GM18505 (cell line): Measurements from ENCODE around the gene MACC1.
"Not testable (repeated sequence)": the region's sequence is repeated elsewhere in the genome, so short reads cannot be mapped to it uniquely, and the experiment has no call there.

Source experiments
- ATAC-seq: cut with Tn5 transposase; IDR thresholded peaks from one replicate; pipeline ENCODE4 v1.9.1; 2021; ENCODE audit not compliant: unreplicated experiment
- POLR2A ChIP-seq: IDR thresholded peaks from 4 replicates; pipeline ENCODE4 v1.6.1; 2011; ENCODE audit warnings: borderline replicate concordance; ENCODE audit not compliant: insufficient read depth, insufficient read length; ENCODE audit errors: extremely low read depth

MACC1 gene

GRCh38 chr7:20193242-20193777 is 23.9 kb downstream of the MACC1 start:
- ATAC-seq = peak; percentile 80
- no peak for TF ChIP-seq POLR2A

GRCh38 chr7:20191391-20191869 is 25.8 kb downstream of the MACC1 start:
- no peak for ATAC-seq
- no peak for TF ChIP-seq POLR2A

GRCh38 chr7:20190560-20191390 is 26.4 kb downstream of the MACC1 start:
- ATAC-seq = no peak
- no peak for TF ChIP-seq POLR2A

- ATAC-seq = no peak
Observed at GRCh38 chr7:20189852-20190251, 27.3 kb downstream of the MACC1 start.

GRCh38 chr7:20188567-20188966 is 28.6 kb downstream of the MACC1 start:
- ATAC-seq = no peak
- no peak for TF ChIP-seq POLR2A

More at GRCh38 chr7:20189852-20190251, 27.3 kb downstream of the MACC1 start:
- no peak for TF ChIP-seq POLR2A

GRCh38 chr7:20187850-20188249 is 29.3 kb downstream of the MACC1 start:
- not testable (repeated sequence) for ATAC-seq

GRCh38 chr7:20185988-20186387 is 31.2 kb downstream of the MACC1 start:
- no peak for TF ChIP-seq POLR2A
- ATAC-seq = no peak

- no peak for ATAC-seq
- no peak for TF ChIP-seq POLR2A
Observed at GRCh38 chr7:20183086-20183485, 34.1 kb downstream of the MACC1 start.

- no peak for ATAC-seq
- no peak for TF ChIP-seq POLR2A
Observed at GRCh38 chr7:20176578-20177242, 40.5 kb downstream of the MACC1 start.

- ATAC-seq = no peak
- TF ChIP-seq POLR2A = no peak
Observed at GRCh38 chr7:20173828-20174227, 43.4 kb downstream of the MACC1 start.

- TF ChIP-seq POLR2A = no peak
- no peak for ATAC-seq
Observed at GRCh38 chr7:20172736-20173334, 44.3 kb downstream of the MACC1 start.

- no peak for TF ChIP-seq POLR2A
- ATAC-seq = no peak
Observed at GRCh38 chr7:20170633-20171032, 46.6 kb downstream of the MACC1 start.

GRCh38 chr7:20165146-20165510 is 52.1 kb downstream of the MACC1 start:
- ATAC-seq = no peak
- no peak for TF ChIP-seq POLR2A
